GM21528 (cell line): Measurements from ENCODE around the gene LRRFIP1.

Source experiments
- ATAC-seq: cut with Tn5 transposase; IDR thresholded peaks from one replicate; pipeline ENCODE4 v1.9.1; 2021; ENCODE audit warnings: mild to moderate bottlenecking, moderate library complexity; ENCODE audit not compliant: unreplicated experiment, low FRiP score

The LRRFIP1 gene

GRCh38 chr2:237718277-237718634 lies 90.9 kb downstream of the LRRFIP1 start:
- no peak for ATAC-seq

GRCh38 chr2:237720444-237720843 lies 93.1 kb downstream of the LRRFIP1 start:
- no peak for ATAC-seq

DNA sequence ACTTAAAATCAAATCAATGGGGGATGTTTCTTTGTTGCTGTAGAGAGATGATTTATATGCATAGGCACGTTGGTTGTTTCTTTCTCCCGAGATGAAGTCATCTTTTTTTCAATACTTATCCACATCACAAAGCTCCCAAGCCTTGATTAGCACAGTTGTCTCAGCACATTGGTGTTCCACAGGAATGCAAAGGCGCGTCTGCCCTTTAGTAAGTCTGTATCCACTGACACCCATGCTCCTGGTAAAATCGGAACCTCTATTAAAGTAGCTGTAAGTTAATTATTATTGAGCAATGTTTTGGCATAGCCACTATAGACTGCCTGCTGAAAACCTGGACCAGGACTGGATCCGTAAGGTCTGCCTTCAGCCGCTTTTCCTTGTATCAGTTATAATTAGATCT lies 93.6 kb downstream of the LRRFIP1 start:
- no peak for ATAC-seq

GRCh38 chr2:237721458-237721857 lies 94.1 kb downstream of the LRRFIP1 start:
- ATAC-seq, result no peak

DNA sequence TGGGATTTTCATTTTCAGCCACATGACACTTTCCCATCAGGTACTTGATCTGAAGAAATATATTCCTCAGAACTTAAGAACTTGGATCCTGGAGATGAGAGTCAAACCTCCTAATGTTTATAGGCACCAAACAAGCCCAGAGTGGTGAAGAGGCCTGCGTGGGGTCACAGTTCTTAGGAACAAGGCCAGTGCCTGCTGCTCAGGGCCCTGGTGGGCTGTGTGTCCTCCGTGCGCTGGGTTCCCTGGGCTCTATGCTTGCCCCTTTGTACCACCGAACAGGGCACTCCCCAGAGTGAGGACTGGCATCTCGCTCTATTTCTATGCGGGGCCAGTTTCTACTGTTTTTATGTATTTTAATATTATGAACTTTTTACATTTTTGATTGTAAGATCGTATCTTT lies 95.2 kb downstream of the LRRFIP1 start:
- no peak for ATAC-seq

- ATAC-seq, result no peak
Observed at GRCh38 chr2:237723023-237723422, 95.6 kb downstream of the LRRFIP1 start.

- no peak for ATAC-seq
Observed at GRCh38 chr2:237723602-237724001, 96.2 kb downstream of the LRRFIP1 start.

DNA sequence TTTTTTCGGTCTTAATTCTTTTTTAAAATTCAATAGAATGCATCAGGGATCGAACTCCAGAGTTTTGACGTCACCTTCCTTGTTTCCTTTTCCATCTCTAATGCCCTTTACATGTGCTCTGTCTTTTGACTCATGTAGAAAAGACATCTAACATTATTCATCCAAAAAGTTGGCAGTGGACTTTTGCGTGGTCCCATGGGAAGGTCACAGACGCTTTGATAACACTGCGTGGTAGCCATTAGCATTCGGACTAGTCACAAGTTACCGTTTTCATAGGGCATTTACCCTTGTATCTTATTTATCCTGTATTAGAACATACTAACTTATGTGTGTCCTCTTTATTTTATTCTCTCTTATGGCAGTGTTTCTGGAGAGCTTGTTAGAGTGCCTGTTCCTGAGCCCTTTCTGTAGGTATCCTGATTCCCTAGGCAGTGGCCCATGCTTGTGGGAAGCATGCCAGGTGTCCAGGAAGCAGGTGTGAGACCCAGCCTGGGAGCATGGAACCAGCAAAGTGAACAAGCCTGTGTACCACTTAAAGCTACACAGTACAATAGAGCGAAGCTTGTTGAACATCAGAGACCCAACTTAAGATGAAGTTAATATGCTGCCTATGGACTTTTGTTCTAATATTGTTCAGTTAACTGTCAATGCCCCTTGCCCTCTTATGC lies 97.6 kb downstream of the LRRFIP1 start:
- ATAC-seq, result no peak

DNA sequence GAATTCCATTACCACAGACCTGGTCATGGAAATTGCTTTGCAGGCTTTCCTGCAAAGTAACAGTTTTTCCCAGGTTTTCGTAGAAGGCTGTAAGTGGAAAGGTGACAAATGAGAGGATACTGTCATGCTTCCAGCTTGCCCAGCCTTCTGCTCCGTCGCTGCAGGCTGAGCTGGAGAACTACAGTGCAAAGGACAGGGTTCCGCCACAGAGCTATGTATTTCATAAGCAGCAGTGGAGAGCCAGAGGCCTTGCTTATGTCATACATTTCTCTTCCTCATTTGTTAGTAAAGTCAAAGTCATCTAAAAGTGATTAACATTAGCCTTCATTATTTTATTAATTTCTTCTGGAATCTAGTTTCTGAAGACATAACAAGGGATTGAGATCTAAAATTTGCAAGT lies 98.3 kb downstream of the LRRFIP1 start:
- no peak for ATAC-seq

DNA sequence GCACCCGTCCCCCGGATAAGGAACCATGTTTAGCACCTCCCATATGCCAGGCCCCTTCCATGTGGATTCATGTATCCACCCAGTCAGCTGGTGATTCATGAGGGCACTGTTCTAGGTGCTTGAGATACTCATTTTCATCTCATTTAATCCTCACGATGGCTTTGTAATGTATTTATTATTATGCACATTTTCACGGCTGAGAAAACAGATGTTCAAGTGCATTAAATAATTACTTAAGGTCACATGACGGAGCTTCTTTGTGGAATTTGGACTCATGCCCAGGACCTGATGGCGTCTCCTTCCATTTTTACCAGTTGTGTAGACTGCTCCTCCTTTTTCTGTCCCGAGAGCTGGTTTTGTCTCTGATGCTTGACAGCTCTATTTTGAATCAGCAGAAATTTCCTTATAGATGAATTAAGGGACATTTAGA lies 99.0 kb downstream of the LRRFIP1 start:
- no peak for ATAC-seq

DNA sequence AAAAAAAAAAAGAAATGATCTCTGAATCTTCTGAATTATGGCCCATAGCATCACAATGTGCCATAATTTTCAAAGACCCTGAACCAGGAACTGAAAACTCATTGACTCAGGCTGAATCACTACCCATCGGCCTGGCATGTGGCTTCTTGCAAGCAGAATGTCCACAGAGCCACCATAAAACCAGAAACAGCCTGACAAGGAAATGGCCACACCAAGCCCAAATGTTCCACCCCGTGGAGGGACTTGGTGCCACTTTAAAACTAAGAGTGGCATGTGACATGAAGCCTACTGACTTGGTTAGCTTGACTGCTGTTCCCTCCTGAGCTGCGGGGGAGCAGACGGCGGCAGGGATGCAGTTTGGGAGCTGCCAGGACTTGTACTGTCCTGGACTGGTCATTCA lies 100.0 kb downstream of the LRRFIP1 start:
- no peak for ATAC-seq

GRCh38 chr2:237729681-237730475 lies 102.5 kb downstream of the LRRFIP1 start:
- no peak for ATAC-seq

DNA sequence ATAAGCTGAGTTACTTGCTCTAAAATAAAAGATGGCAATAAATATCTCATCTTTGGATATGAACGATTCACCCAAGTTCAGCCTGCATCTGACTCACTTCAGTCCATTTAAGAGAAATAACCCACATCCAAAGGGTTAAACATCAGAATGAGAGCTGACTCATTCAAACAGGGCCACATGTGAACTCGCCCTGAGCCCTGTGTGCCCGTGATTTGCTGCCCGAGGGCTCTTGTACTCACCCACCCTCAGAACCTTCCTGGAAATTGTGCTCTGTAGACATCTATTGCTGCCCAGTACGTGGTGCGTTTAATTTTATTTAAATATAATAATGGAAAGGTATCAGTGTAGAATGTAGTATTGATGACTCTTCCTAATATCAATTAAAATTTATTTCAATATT lies 104.3 kb downstream of the LRRFIP1 start:
- ATAC-seq, result no peak

- no peak for ATAC-seq
Observed at GRCh38 chr2:237732070-237732469, 104.7 kb downstream of the LRRFIP1 start.

- ATAC-seq, result no peak
Observed at GRCh38 chr2:237732790-237733381, 105.5 kb downstream of the LRRFIP1 start.

- no peak for ATAC-seq
Observed at GRCh38 chr2:237733677-237734300, 106.4 kb downstream of the LRRFIP1 start.

DNA sequence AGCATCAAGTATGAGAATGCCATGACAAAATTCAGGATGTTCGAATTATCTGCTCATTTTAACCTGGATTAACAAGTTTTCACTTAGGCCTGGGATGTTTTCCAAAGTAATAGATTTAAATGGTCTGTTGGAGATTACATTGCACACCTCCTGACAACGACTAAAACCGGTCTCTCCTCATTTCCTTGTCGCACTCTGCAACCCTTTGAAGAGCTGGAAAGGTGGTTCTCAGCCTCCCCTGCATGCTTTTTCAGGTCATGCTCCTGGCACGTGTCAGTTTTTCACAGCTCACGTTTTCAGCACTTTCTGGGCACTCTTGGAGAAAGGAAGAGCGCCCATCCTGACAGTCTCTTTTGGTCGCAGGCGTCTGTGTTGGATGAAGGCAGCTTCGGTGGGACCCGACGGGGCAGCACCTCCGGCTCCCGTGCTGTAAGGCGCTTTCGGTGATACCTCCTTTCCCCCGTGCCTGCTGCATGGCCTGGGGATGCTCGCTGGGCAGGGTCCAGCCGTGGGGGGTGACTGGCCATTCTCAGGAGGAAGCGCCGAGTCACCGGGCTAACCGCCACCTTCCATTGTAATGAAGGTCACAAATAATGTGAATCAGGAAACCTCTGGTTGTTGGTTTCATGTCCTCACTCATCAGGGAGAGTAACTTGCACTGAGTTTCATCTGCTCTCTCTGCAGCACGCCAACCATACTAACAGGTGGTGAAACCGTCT lies 107.7 kb downstream of the LRRFIP1 start:
- no peak for ATAC-seq

GRCh38 chr2:237735798-237736197 lies 108.4 kb downstream of the LRRFIP1 start:
- no peak for ATAC-seq

- ATAC-seq, result no peak
Observed at GRCh38 chr2:237736783-237737182, 109.4 kb downstream of the LRRFIP1 start.

- no peak for ATAC-seq
Observed at GRCh38 chr2:237737196-237737865, 109.9 kb downstream of the LRRFIP1 start.
